Measurements from ENCODE around the gene ZNF497.
"Not testable (repeated sequence)": the region's sequence is repeated elsewhere in the genome, so short reads cannot be mapped to it uniquely, and the experiment has no call there.

ZNF497 gene

DNA sequence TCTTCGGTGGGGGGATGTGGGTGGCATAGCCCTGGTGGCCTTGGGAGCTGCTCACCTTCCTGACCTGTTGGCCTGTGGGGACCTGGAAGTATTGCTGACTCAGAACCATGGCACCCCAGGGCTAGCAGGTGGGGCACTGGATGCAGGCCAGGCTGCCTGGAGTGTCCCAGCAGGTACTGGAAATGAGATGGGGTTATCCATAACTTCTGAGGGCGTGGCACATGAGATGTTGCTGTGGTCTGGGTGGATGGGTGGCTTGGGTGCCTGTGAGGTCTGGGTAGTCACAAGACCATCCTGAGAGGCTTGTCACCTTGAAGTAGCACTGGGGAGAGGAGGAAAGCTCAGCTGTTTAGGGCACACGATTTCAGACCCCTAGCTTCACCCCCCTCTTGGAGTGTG is 32.3 kb upstream of the ZNF497 start:
- DNase-seq (ENCODE audit: low read depth), result no peak

DNA sequence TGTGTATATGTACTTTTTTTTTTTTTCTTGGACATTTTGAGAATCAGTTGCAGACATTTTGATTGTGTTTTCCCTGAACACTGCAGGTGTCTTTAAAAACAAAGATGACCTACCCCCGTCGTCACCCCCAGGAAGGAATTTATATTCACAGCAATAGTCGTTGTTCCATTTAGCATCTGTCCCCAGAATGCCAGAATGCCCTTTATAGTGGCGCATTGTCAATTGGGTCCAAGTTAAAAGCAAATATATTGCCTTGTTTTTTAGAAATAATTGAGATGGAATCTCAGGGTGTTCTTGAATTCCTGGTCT is 31.1 kb upstream of the ZNF497 start:
- no peak for DNase-seq (ENCODE audit: low read depth)

DNA sequence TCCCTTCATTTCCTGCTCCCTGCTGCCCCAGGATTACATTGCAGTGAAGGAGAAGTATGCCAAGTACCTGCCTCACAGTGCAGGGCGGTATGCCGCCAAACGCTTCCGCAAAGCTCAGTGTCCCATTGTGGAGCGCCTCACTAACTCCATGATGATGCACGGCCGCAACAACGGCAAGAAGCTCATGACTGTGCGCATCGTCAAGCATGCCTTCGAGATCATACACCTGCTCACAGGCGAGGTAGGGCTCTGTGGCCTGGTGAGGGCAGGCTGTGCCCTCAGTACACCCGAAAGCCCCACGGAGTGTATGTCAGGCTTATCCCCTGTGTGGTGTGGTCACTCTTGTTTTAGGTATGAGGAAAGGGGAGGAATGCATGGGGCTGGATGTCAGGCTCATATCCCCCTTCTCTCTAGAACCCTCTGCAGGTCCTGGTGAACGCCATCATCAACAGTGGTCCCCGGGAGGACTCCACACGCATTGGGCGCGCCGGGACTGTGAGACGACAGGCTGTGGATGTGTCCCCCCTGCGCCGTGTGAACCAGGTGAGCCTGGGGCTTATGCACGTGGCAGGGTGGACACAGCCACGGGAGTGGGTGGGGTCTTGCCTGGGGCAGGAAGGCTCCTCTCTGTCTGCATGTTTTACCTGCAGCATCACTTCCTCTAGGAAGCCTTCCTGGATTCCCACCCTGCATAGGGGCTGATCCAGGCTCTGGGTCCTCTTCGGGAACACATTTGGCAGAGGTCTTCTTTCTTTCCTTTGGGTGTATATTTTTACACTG is 30.6 kb upstream of the ZNF497 start:
- DNase-seq (ENCODE audit: low read depth), result no peak

DNA sequence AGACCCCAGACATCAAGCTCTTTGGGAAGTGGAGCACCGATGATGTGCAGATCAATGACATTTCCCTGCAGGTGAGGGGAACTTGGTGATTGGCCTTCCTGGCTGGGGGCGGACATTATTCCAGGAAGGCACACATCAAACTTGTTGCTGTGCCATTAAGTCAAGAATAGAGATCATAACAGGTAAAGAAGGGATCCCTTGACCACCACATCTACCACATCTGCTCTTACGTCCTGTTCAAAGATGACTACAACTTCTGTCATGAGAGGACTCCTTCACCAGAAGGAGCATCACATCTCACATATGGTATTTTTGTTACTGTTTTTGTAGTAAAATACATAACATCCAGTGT is 25.6 kb upstream of the ZNF497 start:
- no peak for DNase-seq (ENCODE audit: low read depth)

DNA sequence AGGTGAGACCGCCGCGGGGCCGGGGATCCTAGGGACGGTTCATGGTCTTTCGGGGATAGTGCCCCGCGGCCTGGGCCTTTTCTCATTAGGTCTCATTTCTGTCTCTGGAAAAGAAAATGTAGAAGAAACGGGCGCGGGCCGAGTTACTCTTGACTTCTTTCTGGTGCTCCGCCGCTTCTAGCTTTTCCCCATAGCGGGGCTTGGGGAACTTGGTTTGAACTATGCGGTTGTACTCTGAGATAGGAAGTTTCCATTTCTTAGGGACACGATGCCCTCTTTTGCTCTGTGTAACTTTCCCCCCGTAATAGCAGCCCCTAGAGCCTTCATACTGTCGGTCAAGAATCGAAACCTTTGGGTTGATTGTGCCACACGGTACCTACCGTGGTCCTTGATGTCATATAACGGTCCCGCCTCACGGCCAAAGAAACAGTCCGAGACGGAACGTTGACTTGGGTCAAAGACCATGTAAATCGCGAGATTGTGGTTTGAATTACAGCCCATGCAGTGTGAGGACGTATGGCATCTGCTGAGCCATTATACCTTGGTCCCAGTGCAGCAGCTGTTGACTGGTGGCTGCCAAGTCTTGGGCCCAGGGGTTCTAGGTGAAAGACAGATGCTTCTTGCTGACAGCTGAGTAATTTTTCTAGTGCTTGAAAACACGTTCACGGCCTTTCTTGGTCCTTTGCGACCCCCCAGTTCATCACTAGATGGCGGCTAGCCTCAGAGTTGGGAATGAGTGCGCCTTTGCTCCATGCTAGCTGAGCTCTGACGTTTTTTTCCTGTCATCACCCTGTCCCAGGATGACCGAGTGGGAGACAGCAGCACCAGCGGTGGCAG is 25.0 kb upstream of the ZNF497 start:
- DNase-seq (ENCODE audit: low read depth), result no peak

DNA sequence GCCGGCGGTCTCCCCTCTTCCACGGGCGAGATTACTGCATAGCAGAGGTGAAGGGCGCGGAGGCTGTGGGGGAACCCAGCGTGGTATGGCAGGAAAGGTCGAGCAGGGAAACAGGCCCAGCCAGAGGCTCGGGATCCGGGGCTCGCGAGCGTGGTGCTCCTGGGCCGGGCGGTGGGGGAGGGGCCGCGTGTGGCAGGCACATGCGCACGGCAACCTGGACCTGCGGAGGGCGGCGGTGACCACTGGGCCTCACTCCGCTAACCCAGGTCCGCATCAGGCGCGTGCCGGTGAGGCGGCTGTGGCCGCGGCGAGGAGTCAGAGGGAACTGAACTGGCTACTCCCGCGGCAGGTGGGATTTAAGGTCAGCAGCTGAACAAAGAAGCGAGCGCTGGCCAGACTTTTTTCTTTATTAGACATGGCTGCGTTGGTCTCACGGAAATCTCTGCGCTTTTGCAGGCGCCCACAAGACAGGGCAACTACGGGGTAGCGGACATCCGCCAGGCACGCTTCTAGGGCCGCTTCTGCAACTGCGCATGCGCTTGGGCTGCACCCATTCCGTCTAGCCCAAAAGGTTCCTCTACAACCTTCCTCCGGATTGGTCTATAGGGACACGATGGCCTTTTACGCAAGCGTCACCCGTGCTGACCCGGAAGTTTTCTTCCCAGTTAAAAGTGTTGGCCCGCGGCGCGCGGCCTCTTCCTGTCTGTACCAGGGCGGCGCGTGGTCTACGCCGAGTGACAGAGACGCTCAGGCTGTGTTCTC is 24.2 kb upstream of the ZNF497 start, which contains the start of gene RPS5:
Gene RPS5 (plus strand): TSS at position 694 of the 762 bp plus-strand sequence. CDS start 869 bp downstream, outside the sequence.
- DNase-seq (ENCODE audit: low read depth), result peak; percentile 95

DNA sequence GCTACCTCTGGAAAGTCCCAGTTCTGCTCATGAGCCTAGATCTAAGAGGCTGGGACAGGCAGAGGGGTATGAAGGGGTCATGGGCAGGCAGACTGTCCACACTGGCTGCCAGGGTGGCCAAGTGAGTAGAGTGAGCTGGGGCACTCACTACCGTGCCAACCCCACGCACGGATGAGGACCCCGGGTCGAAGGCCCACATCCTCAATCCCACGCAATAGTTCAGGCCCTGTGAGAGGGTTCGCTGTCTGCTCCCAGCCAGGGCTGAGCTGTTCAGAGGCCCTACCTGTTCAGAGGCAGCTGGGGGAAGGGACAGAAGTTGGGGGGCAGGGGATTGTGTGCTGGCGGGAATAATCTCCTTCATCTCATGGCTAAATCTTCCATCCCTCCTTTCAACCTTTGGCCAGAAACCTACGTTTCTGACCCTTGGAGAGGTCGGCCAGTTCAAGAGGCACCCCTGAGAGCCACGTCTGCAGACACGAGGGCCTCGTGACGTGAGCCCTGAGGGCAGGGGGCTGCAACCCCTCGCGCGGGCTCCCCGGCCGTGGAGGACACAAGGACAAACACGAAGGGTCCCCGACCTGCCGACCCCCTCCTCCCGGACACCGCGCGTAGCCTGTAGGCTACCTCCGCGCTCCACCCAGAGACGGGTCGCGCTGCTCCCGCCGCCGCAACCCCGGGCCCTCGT is 23.5 kb upstream of the ZNF497 start:
- no peak for DNase-seq (ENCODE audit: low read depth)

DNA sequence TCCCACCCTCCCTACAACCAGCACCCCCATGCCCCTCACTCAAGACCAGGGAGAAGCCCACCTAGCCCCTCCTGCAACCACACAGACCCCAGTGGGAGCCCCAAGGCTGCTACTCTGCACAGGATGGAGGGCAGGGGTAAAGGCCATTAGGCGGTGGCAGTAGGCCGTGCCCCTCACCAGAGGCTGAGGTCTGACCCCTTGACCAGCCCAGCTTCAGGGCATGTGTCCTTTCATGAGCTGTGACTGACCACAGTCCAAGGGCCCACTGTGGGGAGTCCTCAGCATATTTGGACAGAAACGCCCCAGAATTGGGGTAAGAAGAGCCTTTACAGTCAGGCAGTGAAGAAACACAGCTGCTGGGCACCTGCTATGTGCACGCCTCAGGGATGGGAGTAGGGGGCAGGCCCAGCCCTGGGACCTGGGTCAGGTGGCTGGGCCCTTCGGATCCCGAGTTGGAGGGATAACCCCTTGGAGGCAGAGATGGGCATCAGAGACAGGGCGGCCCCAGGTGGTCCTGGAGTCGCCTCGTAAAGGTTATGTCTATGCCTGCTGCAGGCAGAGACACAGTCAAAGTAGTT is 22.9 kb upstream of the ZNF497 start:
- DNase-seq (ENCODE audit: low read depth), result no peak

DNA sequence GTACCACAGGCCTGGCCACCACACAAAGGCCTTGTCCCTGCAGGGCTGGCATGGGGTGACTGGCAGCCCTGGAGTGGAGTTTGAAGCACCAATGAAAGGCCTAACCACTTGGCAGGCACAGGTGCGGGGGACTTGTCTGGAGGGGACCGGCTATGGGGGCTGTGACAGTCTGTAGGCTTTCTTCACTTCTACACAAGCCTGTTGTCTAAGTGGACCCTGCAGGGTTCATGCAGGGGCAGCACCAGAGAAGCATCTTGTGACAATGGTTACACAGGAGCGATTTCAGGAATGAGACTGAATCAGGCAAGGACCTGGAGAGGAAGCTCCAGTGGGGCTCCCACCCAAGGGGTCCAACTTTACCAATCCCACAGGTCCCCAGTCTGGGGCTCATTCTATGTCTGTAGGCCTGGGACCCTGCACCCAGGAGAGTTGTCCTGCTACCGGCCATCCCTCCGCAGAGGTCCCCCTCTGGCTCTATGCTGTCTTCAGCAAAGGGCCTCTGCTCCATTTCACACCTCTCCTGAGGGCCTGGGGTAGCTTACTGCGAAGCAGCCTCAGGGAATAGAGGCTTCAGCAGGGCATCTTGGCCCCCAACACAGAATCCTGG is 20.5 kb upstream of the ZNF497 start:
- no peak for DNase-seq (ENCODE audit: low read depth)

DNA sequence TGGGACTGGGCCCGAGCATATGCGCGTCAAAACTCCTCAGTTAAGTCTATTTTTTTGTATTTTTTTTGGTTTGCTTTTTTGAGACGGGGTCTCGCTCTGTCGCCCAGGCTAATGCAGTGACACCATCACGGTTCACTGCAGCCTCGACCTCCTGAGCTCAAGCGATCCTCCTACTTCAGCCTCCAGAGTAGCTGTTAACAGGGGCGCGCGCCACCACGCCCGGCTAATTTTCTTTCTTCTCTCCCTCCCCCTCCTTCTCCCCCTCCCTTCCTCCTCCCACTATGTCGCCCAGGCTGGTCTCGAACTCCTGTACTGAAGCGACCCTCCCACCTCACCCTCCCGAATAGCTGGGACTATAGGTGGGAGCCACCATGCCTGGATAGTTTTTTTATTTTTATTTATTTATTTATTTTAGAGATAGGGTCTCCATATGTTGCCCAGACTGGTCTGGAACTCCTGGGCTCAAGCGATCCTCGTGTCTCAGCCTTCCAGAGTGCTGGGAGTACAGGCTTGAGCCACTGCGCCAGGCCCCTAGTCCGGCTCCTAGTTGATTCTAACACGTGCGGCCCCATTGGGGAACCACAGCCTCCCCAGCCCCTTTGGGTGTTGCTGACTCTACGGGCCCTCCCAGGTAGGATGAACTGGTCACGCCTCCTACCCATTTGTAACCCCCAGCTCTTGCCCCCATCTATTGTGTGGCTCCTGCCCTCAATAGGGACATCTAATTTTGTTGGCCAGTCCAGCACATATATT is 19.1 kb upstream of the ZNF497 start:
- DNase-seq (ENCODE audit: low read depth), result no peak

DNA sequence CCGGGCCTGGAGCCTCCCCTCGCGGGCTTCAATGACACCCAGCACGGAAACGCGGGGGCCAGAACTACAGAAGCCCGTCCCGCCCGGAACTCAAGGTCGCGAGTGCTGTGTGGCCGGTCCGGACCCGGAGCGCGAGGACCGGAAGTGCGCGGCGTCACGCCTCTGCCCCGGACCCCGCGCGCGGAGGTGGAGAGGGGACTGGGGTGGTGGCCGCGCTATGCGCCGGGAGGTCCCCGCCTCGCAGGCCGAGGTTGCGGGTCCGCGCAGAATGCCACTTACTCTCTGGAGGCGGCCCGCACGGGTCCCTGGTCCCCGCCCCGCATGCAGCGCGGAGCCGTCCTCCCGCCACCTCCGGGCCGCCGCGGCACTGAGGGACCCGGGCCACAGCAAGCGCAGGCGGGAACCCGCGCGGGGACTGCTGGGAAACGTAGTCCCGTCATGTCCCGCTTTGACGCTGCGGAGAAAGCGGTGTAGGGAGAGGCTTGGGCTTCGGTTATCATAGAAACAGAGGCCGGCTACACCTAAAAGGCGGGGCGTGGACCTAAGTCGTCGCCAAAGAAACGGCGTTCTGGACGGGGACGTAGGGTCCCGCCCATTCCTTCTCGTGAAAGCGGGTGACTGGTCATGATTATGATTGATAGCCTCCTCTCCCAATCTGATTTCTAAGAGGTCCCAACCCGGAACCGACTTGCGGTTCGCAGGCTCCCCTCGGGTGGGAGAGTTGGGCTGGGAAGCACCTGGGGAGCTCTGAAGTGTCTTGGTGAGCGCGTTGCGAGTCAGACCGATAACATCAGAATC is 18.3 kb upstream of the ZNF497 start, which contains the start of gene ZNF837:
Gene ZNF837 (minus strand): TSS at position 369 of the 798 bp plus-strand sequence. CDS start 11,698 bp downstream, outside the sequence.
- peak; percentile 94 for DNase-seq (ENCODE audit: low read depth)

DNA sequence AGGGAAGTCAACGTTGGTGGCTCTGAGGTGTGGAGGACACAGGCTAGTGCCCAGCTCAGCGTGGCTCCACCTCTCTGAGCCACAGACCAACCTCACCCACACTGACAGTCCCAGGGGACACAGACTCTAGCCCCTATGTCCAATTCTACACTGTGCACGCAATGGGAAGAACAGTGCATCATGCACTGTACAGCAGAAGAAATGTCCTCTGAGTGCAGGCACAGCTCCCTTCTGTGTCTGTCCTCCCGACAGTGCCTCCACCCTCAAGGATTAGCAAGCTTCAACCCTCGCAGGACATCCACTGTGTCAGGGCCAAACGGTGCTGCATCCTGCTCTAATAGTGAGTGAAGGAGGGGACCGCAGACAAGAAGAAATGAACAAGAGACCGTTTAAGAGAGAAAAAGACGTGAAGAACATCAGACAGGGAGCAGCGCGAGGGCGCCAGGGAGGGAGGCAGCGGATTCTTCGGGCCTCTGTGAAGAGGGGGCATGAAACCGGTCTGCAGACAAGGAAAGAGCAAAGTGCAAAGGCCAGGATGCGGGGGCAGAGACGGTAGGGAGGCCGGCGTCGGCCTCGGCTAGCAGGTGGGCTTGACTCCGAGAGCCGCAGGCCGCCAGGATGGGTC is 17.6 kb upstream of the ZNF497 start:
- DNase-seq (ENCODE audit: low read depth), result no peak

DNA sequence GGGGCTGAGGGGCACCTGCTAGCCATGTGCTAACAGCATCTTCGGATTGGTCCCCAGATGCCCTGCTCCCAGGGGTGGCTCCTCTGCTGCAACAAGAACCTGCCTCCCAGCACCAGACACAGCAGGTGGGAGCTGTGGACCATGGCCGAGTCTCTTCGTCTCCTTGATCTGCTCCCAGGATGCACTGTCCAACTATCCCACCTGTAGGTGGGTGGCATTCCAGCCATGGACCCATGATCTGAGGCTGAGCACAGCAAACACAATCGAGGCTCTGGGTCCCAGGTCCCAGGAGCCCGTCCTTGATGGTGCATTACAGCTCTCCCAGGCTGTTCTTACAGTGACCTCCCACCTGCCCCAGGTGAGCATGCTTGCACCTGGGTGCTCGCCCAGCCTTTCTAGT is 16.7 kb upstream of the ZNF497 start:
- DNase-seq (ENCODE audit: low read depth), result no peak

DNA sequence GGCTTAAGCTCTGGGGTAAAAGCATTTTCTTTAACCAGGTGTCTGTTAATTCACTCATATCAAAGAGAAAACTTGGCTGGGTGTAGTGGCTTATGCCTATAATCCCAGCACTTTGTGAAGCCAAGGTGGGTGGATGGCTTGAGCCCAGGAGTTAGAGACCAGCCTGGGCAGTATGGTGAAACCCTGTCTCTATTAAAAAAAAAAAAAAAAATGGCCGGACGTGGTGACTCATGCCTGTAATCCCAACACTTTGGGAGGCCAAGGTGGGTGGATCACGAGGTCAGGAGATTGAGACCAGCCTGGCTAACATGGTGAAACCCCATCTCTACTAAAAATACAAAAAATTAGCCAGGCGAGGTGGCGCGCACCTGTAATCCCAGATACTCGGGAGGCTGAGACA is 14.2 kb upstream of the ZNF497 start:
- not testable (repeated sequence) for DNase-seq (ENCODE audit: low read depth)

DNA sequence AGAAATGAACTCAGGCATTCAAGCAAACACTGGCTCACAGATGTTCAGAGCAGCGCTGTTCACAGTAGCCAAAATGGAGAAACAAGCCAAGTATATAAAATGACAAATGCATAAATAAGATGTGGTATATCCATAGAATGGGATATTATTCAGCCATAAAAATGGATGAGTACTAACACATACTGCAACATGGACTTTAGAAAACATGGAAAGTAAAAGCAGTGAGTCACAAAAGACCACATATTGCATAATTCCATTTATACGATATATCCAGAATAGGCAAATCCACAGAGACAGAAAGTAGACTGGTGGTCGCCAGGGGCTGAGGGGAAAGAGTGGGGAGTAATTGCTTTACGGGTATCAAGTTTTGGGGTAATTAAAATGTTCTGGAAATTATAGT is 11.6 kb upstream of the ZNF497 start:
- DNase-seq (ENCODE audit: low read depth), result no peak

DNA sequence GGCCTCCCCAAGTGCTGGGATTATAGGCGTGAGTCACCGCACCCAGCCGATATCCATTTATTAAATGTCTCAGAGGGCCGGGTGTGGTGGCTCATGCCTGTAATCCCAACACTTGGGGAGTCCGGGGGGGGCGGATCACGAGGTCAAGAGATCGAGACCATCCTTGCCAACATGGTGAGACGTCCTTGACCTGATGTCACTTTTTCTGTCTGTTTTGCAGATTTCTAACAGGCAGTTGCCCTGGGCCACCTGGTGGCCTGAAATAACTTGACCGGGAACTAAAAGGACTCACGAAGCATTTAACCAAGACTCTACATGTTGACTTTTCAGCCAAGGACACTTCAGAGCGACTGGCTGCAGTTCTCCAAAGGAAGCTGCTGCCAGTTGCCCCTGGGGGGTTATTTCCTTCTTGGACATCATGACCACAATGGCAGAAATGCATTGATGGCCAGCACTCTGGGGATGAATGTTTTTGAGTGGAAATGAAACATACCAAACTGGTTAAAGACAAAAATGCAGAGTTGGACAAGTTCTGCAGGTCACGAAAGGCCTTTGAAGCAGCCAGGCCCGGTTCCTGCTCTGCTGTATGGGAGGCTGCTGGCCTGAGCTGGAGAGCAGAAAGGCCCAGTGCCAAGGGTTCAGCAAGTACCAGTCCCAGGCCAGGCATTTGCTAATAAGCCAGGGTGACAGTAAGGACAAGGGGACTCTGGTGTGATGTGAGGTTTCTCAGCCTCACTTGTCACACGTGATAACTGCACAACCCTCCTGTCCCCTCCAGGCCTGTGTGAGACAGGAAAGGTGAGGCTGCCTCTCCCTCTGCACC is 10.0 kb upstream of the ZNF497 start:
- no peak for DNase-seq (ENCODE audit: low read depth)

DNA sequence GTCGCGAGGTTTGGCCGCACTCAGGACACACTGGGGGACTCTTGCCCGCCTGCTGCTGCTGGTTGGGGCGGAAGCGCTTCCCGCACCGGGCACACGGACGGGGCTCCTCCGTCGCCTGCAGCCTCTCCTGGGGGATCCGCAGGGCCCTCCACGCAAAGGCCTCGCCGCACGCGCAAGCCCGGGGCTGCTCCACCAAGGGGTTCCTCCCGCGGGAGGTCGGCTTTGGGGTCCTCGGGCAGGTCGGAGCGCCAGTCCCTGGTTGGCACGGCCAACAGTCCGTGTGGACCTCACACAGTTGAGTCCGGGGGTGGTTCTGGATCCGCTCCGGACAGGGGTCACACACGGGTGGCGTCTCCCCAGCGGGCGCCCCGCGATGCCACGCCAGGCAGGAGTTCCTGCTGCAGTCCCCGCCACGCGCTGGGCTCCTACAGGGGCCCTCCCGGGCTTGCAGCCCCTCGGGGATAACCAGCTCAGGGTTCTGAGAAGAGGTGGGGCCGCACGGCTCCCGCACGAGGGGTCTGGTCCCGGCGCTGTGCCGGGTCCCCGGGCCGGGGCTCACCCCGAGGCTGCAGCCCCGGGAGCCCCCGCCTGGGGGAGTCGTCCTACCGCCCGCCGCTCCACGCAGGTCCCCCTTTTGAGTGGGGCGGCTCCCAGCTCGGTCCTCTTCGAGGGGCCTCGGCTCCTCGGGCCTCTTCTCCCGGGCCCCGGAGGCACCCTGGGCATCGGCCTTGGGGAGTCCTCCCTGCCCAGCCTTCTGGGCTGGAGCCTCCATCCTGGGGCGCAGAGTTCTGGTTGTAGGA is 6.2 kb upstream of the ZNF497 start:
- DNase-seq (ENCODE audit: low read depth), result no peak
